HepG2 (cell line): ENCODE data around the gene ATG2A. TPM values are rescaled to one million over a fixed set of nuclear protein-coding genes. Genes with fewer than 3 reads are reported as not detected.

ENCODE experiments used
- DNMT1 ChIP-seq: sonication (generic); formaldehyde crosslinking; IDR thresholded peaks from 2 replicates; pipeline ENCODE4 v1.5.1; 2020; ENCODE audit warnings: mild to moderate bottlenecking, missing genetic modification reagents
- KLF9 ChIP-seq: IDR thresholded peaks from 2 replicates; pipeline ENCODE4 v1.6.1; 2016; ENCODE audit warnings: low read depth
- NR2F1 ChIP-seq, 2 experiments: fragments of 450-650 bp in 1 of 2; formaldehyde crosslinking in 1 of 2; IDR thresholded peaks; 2 replicates each; pipeline versions ENCODE4 v1.5.0 to v1.6.1; 2016 to 2020; ENCODE audit warnings: mild to moderate bottlenecking in 1 of 2, missing compliant biosample characterization in 1 of 2, missing genetic modification reagents in 1 of 2, moderate library complexity in 1 of 2
- SMAD3 ChIP-seq: sonication (generic); formaldehyde crosslinking; IDR thresholded peaks from 2 replicates; pipeline ENCODE4 v1.4.0; 2020; ENCODE audit warnings: missing genetic modification reagents
- SP5 ChIP-seq: IDR thresholded peaks from 2 replicates; pipeline ENCODE4 v1.6.1; 2016; ENCODE audit warnings: low read depth, borderline replicate concordance
- ZNF570 ChIP-seq: sonication (generic); formaldehyde crosslinking; IDR thresholded peaks from 2 replicates; pipeline ENCODE4 v1.4.0; 2020; ENCODE audit warnings: mild to moderate bottlenecking, missing genetic modification reagents, borderline replicate concordance
- ZNF891 ChIP-seq: sonication (generic); formaldehyde crosslinking; IDR thresholded peaks from 2 replicates; pipeline ENCODE4 v1.5.0; 2020; ENCODE audit warnings: mild to moderate bottlenecking, missing genetic modification reagents
- ZSCAN21 ChIP-seq: sonication (generic); formaldehyde crosslinking; IDR thresholded peaks from 2 replicates; pipeline ENCODE4 v1.8.0; 2022; ENCODE audit warnings: mild to moderate bottlenecking, missing genetic modification reagents, moderate library complexity, borderline replicate concordance
- polyA plus RNA-seq, 8 experiments: library from polyadenylated mRNA; depleted of rRNA in 3 of 8; stranded (reverse) in 7 of 8; unstranded in 1 of 8; fragments of >200 nt; fragmentation: Illumina TruSeq in 4 of 8; extraction: Trizol in 4 of 8; gene quantifications; 2 replicates each; pipeline versions ENCODE4 v1.2.1 to v1.2.3, GENCODE V29; 2011 to 2016; ENCODE audit warnings: low read depth in 4 of 8, missing spikeins in 1 of 8, mixed read lengths in 1 of 8; ENCODE audit not compliant: insufficient read depth in 1 of 8
- total RNA-seq, 5 experiments: library from RNA; depleted of rRNA; stranded (reverse); fragments of >200 nt; fragmentation: Illumina TruSeq; extraction: Trizol; gene quantifications; 2 replicates each; pipeline ENCODE4 v1.2.3, GENCODE V29; 2016; ENCODE audit warnings: low read depth in 1 of 5
- TF ChIP-seq, protein P1 (sequence below): sonication (generic); formaldehyde crosslinking; IDR thresholded peaks from 2 replicates; pipeline ENCODE4 v1.4.0; 2020; ENCODE audit warnings: missing genetic modification reagents; ENCODE audit errors: not compliant biosample characterization
- TF ChIP-seq, protein P2 (sequence below): sonication (generic); formaldehyde crosslinking; IDR thresholded peaks from 2 replicates; pipeline ENCODE4 v1.5.0; 2020; ENCODE audit warnings: missing genetic modification reagents
- TF ChIP-seq, protein P3 (sequence below): sonication (generic); formaldehyde crosslinking; IDR thresholded peaks from 2 replicates; pipeline ENCODE4 v1.8.0; 2023; ENCODE audit warnings: mild to moderate bottlenecking, missing genetic modification reagents
- TF ChIP-seq, protein P4 (sequence below), 2 experiments: sonication (generic) in 1 of 2; formaldehyde crosslinking in 1 of 2; IDR thresholded peaks; 2 replicates each; pipeline versions ENCODE4 v1.5.1 to v1.6.1; 2011 to 2020; ENCODE audit warnings: borderline replicate concordance in 1 of 2, low read depth in 1 of 2, low read length in 1 of 2, mild to moderate bottlenecking in 1 of 2, missing genetic modification reagents in 1 of 2, moderate library complexity in 1 of 2
- TF ChIP-seq, protein P5 (sequence below), 2 experiments: sonication (generic) in 1 of 2; formaldehyde crosslinking in 1 of 2; IDR thresholded peaks; 2 replicates each; pipeline versions ENCODE4 v1.4.0 to v1.6.1; 2016 to 2020; ENCODE audit warnings: borderline replicate concordance in 1 of 2, low read depth in 1 of 2, mild to moderate bottlenecking in 1 of 2, missing genetic modification reagents in 1 of 2
- TF ChIP-seq, protein P6 (sequence below): sonication (generic); formaldehyde crosslinking; IDR thresholded peaks from 2 replicates; pipeline ENCODE4; 2020; ENCODE audit warnings: missing genetic modification reagents, mild to moderate bottlenecking, borderline replicate concordance

Gene ATG2A
- total and polyA plus RNA-seq, 2 of the 13 experiments (the other 11 are each of a cell fraction or from before 2014, with no cell fraction given) = 6.7 to 8.0 TPM

DNA sequence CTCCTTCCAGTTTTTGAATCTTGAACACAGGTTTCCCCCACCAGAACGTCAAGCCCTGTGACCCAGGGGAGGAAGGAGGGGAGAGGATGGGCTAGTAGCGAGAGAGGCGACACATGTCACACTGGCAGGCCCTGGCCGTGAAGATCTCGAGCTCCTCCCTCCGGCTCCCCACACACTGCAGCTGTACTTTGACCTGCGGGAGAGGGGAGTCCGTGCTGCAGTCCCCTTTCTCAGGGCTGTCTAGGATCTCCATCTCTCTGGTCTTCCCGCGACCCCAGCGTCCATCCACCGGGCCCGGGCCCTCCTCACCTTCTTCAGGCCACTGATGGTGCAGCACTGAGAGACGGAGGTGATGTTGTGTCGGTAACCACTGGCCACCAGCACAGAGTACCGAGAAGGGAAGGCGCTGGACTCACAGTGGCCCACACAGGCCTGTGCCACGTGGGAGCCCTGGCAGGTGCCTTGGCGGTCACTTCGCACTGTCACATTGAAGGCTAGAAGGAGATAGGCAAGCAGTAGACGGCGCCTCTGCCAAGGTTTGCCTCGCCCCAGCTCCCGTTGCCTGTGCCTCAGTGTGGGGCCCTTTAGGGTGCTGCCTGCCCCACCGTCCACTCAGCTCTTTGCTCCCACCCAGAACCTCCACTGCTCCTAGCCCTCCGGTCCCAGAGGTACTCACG, 17.8 kb upstream of the ATG2A start (continued):
- TF ChIP-seq, protein P1, sequence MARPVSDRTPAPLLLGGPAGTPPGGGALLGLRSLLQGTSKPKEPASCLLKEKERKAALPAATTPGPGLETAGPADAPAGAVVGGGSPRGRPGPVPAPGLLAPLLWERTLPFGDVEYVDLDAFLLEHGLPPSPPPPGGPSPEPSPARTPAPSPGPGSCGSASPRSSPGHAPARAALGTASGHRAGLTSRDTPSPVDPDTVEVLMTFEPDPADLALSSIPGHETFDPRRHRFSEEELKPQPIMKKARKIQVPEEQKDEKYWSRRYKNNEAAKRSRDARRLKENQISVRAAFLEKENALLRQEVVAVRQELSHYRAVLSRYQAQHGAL = no peak
- TF ChIP-seq, protein P2, sequence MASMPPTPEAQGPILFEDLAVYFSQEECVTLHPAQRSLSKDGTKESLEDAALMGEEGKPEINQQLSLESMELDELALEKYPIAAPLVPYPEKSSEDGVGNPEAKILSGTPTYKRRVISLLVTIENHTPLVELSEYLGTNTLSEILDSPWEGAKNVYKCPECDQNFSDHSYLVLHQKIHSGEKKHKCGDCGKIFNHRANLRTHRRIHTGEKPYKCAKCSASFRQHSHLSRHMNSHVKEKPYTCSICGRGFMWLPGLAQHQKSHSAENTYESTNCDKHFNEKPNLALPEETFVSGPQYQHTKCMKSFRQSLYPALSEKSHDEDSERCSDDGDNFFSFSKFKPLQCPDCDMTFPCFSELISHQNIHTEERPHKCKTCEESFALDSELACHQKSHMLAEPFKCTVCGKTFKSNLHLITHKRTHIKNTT = no peak
- TF ChIP-seq, protein P3, sequence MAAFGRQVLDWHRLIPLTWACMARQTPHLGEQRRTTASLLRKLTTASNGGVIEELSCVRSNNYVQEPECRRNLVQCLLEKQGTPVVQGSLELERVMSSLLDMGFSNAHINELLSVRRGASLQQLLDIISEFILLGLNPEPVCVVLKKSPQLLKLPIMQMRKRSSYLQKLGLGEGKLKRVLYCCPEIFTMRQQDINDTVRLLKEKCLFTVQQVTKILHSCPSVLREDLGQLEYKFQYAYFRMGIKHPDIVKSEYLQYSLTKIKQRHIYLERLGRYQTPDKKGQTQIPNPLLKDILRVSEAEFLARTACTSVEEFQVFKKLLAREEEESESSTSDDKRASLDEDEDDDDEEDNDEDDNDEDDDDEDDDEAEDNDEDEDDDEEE (CRISPR knock-in tag) = peak; percentile 72; the same call in 1 of the 2 replicates
- TF ChIP-seq DNMT1 (CRISPR knock-in tag) (no peak), SMAD3 (CRISPR knock-in tag) (no peak), ZNF570 (CRISPR knock-in tag) (no peak), SP5 (CRISPR knock-in tag) (peak; percentile 45; the same call in 1 of the 2 replicates), ZNF891 (CRISPR knock-in tag) (peak; percentile 86; the same call in 1 of the 2 replicates), KLF9 (no peak), ZSCAN21 (CRISPR knock-in tag) (no peak), NR2F1 (CRISPR knock-in tag; IDR thresholded peaks at IDR 0.05) (0 out of 4 replicates have a peak, but pooled peaks of 1 of the 2 experiments have one; percentile 13)
- TF ChIP-seq, protein P4, sequence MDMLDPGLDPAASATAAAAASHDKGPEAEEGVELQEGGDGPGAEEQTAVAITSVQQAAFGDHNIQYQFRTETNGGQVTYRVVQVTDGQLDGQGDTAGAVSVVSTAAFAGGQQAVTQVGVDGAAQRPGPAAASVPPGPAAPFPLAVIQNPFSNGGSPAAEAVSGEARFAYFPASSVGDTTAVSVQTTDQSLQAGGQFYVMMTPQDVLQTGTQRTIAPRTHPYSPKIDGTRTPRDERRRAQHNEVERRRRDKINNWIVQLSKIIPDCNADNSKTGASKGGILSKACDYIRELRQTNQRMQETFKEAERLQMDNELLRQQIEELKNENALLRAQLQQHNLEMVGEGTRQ (IDR thresholded peaks at IDR 0.05; ENCODE audit: low read depth, low read length) = no peak
- TF ChIP-seq, protein P4 (CRISPR knock-in tag; IDR thresholded peaks at IDR 0.05; ENCODE audit: borderline replicate concordance) = no peak
- TF ChIP-seq, protein P5, sequence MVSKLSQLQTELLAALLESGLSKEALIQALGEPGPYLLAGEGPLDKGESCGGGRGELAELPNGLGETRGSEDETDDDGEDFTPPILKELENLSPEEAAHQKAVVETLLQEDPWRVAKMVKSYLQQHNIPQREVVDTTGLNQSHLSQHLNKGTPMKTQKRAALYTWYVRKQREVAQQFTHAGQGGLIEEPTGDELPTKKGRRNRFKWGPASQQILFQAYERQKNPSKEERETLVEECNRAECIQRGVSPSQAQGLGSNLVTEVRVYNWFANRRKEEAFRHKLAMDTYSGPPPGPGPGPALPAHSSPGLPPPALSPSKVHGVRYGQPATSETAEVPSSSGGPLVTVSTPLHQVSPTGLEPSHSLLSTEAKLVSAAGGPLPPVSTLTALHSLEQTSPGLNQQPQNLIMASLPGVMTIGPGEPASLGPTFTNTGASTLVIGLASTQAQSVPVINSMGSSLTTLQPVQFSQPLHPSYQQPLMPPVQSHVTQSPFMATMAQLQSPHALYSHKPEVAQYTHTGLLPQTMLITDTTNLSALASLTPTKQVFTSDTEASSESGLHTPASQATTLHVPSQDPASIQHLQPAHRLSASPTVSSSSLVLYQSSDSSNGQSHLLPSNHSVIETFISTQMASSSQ (IDR thresholded peaks at IDR 0.05; ENCODE audit: low read depth) = no peak
- TF ChIP-seq, protein P5 (CRISPR knock-in tag; IDR thresholded peaks at IDR 0.05; ENCODE audit: borderline replicate concordance) = no peak
- TF ChIP-seq, protein P6, sequence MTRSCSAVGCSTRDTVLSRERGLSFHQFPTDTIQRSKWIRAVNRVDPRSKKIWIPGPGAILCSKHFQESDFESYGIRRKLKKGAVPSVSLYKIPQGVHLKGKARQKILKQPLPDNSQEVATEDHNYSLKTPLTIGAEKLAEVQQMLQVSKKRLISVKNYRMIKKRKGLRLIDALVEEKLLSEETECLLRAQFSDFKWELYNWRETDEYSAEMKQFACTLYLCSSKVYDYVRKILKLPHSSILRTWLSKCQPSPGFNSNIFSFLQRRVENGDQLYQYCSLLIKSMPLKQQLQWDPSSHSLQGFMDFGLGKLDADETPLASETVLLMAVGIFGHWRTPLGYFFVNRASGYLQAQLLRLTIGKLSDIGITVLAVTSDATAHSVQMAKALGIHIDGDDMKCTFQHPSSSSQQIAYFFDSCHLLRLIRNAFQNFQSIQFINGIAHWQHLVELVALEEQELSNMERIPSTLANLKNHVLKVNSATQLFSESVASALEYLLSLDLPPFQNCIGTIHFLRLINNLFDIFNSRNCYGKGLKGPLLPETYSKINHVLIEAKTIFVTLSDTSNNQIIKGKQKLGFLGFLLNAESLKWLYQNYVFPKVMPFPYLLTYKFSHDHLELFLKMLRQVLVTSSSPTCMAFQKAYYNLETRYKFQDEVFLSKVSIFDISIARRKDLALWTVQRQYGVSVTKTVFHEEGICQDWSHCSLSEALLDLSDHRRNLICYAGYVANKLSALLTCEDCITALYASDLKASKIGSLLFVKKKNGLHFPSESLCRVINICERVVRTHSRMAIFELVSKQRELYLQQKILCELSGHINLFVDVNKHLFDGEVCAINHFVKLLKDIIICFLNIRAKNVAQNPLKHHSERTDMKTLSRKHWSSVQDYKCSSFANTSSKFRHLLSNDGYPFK (CRISPR knock-in tag) = peak; percentile 52; the same call in 1 of the 2 replicates
